Ishikawa (cell line): ENCODE measurements around the gene CSNK2B.

Experiments
- CEBPB ChIP-seq: IDR thresholded peaks from 2 replicates; pipeline ENCODE4 v1.6.1; 2012
- CREB1 ChIP-seq: IDR thresholded peaks from 2 replicates; pipeline ENCODE4 v1.6.1; 2012; ENCODE audit warnings: low read depth
- EGR1 ChIP-seq: IDR thresholded peaks from 2 replicates; pipeline ENCODE4 v1.6.1; 2012
- EP300 ChIP-seq: IDR thresholded peaks from 2 replicates; pipeline ENCODE4 v1.6.1; 2012; ENCODE audit warnings: borderline replicate concordance
- FOXM1 ChIP-seq: IDR thresholded peaks from 2 replicates; pipeline ENCODE4 v1.6.1; 2012; ENCODE audit warnings: low read depth, borderline replicate concordance
- NFIC ChIP-seq: IDR thresholded peaks from 2 replicates; pipeline ENCODE4 v1.6.1; 2012
- RAD21 ChIP-seq: IDR thresholded peaks from 2 replicates; pipeline ENCODE4 v1.6.1; 2012; ENCODE audit warnings: low read depth
- TAF1 ChIP-seq: IDR thresholded peaks from 2 replicates; pipeline ENCODE4 v1.6.1; 2012; ENCODE audit warnings: low read depth, mild to moderate bottlenecking
- TCF12 ChIP-seq: IDR thresholded peaks from 2 replicates; pipeline ENCODE4 v1.6.1; 2012; ENCODE audit warnings: low read depth
- TEAD4 ChIP-seq: IDR thresholded peaks from 2 replicates; pipeline ENCODE4 v1.6.1; 2012
- YY1 ChIP-seq: IDR thresholded peaks from 2 replicates; pipeline ENCODE4 v1.6.1; 2012; ENCODE audit warnings: low read depth
- ZBTB7A ChIP-seq: IDR thresholded peaks from 2 replicates; pipeline ENCODE4 v1.6.1; 2012; ENCODE audit warnings: low read depth
- TF ChIP-seq, protein P1 (sequence below): IDR thresholded peaks from 2 replicates; pipeline ENCODE4 v1.6.1; 2012; ENCODE audit warnings: low read depth, mild to moderate bottlenecking
- TF ChIP-seq, protein P2 (sequence below): IDR thresholded peaks from 2 replicates; pipeline ENCODE4 v1.6.1; 2012
- TF ChIP-seq, protein P3 (sequence below): IDR thresholded peaks from 2 replicates; pipeline ENCODE4 v1.6.1; 2012

CSNK2B gene

DNA sequence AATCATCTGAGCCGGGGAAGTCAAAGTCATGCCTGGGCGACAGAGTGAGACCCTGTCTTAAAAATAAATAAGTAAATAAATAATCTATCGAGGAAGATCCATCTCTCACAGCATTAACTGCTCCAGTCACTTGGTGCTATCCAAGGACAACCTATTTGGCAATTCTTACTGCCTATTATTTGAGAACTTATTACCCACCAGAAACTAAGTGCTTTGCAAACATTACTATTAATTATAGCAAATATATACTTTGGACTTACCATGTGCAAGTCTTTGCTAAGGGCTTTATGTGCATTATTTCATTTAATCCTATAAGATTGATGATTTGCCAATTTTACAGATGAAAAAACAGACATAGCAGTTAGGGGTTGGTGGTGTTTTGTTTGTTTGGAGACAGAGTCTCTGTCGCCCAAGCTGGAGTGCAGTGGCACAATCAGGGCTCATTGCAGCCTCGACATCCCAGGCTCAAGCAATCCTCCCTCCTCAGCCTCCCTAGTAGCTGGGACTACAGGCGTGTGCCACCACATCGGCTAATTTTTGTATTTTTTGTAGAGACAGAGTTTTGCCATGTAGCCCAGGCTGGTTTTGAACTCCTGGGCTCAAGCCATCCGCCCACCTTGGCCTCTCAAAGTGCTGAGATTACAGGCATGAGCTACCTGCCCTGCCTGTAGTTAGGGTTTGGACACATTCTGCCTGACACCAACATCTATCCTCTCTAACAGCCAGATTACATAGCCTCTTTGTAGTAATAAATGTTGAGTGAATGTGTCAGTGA lies 11.1 kb upstream of the CSNK2B start:
- TF ChIP-seq, protein P1, sequence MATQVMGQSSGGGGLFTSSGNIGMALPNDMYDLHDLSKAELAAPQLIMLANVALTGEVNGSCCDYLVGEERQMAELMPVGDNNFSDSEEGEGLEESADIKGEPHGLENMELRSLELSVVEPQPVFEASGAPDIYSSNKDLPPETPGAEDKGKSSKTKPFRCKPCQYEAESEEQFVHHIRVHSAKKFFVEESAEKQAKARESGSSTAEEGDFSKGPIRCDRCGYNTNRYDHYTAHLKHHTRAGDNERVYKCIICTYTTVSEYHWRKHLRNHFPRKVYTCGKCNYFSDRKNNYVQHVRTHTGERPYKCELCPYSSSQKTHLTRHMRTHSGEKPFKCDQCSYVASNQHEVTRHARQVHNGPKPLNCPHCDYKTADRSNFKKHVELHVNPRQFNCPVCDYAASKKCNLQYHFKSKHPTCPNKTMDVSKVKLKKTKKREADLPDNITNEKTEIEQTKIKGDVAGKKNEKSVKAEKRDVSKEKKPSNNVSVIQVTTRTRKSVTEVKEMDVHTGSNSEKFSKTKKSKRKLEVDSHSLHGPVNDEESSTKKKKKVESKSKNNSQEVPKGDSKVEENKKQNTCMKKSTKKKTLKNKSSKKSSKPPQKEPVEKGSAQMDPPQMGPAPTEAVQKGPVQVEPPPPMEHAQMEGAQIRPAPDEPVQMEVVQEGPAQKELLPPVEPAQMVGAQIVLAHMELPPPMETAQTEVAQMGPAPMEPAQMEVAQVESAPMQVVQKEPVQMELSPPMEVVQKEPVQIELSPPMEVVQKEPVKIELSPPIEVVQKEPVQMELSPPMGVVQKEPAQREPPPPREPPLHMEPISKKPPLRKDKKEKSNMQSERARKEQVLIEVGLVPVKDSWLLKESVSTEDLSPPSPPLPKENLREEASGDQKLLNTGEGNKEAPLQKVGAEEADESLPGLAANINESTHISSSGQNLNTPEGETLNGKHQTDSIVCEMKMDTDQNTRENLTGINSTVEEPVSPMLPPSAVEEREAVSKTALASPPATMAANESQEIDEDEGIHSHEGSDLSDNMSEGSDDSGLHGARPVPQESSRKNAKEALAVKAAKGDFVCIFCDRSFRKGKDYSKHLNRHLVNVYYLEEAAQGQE: no peak
- TF ChIP-seq YY1: no peak
- no peak for TF ChIP-seq EGR1
- no peak for TF ChIP-seq NFIC
- no peak for TF ChIP-seq RAD21
- TF ChIP-seq, protein P2, sequence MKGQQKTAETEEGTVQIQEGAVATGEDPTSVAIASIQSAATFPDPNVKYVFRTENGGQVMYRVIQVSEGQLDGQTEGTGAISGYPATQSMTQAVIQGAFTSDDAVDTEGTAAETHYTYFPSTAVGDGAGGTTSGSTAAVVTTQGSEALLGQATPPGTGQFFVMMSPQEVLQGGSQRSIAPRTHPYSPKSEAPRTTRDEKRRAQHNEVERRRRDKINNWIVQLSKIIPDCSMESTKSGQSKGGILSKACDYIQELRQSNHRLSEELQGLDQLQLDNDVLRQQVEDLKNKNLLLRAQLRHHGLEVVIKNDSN: no peak
- TF ChIP-seq, protein P3, sequence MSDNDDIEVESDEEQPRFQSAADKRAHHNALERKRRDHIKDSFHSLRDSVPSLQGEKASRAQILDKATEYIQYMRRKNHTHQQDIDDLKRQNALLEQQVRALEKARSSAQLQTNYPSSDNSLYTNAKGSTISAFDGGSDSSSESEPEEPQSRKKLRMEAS: no peak
- TF ChIP-seq TEAD4: no peak
- TF ChIP-seq TAF1: no peak
- TF ChIP-seq FOXM1: no peak
- TF ChIP-seq CREB1: no peak
- TF ChIP-seq TCF12: no peak
- no peak for TF ChIP-seq CEBPB
- no peak for TF ChIP-seq EP300
- no peak for TF ChIP-seq ZBTB7A

DNA sequence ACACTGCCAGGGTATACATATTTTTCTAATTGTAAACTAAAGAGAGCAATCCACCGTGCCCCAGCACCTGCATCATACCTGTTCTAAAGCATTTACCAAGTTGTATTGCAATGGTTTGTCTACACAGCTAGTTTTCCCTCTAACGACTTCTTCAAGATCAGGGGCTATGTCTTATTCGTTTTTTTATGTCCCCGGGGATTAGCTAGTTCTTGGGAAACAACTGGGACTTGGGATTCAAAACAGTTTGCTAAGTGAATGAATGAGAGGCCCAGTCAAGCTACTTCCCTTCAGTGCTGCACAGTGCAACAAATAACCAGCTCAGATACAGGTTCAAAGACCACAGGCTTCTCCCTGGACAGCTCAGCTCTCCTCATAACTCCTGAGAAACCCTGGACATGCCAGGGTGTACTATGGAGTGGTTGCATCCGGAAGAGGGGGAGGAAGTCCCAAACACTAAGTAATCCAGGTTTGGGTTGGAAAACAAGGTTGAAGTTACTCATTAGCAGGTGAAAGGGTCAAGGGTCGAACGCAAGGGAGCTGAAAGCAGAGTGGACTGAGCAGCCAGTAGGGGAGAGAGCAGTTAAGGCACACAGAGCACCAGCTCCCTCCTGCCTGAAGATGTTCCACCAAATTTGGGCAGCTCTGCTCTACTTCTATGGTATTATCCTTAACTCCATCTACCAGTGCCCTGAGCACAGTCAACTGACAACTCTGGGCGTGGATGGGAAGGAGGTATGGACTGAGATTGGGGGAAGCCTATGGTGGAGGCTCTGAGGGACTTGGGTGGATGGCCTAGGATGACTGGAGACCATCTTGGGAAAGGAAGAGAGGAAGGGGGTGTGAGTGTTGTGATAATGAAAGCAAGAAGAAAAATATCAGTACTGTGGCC lies 10.3 kb upstream of the CSNK2B start, which contains the start of gene APOM:
TSS of gene APOM (plus strand) at position 546 of the 889 bp plus-strand sequence. CDS start at position 619, 73 bp downstream.
- TF ChIP-seq TCF12 (no peak), EGR1 (no peak), NFIC (no peak), RAD21 (no peak), YY1 (no peak)
- TF ChIP-seq, protein P2: no peak

DNA sequence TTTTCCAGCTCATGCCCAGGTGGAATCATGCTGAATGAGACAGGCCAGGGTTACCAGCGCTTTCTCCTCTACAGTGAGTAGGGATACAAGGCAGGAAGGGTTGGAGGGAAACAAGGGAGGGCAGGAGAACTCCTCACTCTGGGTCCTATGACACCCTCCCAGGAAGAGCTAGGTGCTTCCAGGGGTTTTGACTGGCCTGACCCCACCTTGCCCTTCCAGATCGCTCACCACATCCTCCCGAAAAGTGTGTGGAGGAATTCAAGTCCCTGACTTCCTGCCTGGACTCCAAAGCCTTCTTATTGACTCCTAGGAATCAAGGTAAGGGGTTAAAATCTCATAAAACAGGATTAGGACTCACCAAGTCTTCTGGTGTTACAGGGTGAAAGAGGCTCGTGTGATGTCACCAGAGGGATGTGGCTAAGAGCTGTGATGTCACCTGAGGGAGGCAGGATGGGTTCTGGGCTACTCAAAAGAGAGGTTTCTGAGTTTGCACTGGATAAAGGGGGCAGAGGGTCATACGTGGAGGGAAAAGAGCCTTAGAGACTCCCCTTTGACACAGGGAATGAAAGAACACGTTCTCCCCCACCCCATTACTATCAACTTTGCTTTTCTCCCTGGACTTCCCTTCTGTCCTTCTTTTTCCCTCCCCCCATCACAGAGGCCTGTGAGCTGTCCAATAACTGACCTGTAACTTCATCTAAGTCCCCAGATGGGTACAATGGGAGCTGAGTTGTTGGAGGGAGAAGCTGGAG lies 8.3 kb upstream of the CSNK2B start:
- TF ChIP-seq YY1: no peak
- no peak for TF ChIP-seq TCF12
- TF ChIP-seq EP300: no peak
- no peak for TF ChIP-seq NFIC
- TF ChIP-seq EGR1: no peak
- TF ChIP-seq ZBTB7A: no peak
- TF ChIP-seq, protein P1: no peak
- TF ChIP-seq CREB1: no peak
- TF ChIP-seq RAD21: no peak
- TF ChIP-seq, protein P2: no peak
- TF ChIP-seq TEAD4: no peak
- TF ChIP-seq, protein P3: no peak
- TF ChIP-seq FOXM1: no peak

DNA sequence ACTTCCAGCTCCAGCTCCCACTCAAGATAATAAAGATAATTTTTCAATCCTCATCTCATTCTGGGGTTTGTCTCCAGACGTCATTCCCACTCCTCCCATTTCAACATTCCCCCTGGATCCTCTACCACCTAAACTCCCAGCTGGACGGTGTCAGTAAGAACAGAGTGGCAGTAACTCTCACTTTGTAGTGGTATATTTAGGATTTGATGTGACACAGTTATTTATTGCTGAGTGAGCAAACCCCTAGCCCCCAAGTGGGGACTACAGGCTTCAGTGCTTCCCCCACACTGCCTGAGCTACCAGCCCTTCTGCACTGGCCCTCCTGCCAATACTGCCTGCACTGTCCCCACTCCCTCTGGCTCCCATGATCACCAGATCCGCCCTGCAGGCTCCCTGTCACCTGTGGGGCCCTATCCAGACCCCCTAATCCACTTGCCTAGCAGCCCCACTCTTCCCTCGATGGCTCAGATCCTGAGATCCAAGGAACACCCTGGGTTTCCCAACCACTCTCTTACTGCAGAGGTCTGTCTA lies 7.7 kb upstream of the CSNK2B start:
- TF ChIP-seq YY1 (no peak), CREB1 (no peak), CEBPB (no peak), FOXM1 (no peak), NFIC (no peak), EGR1 (no peak), RAD21 (no peak), TCF12 (no peak), ZBTB7A (no peak), TEAD4 (no peak), TAF1 (no peak), EP300 (no peak)
- TF ChIP-seq, protein P3: no peak
- TF ChIP-seq, protein P1: no peak
- TF ChIP-seq, protein P2: no peak
